ENCODE data around the gene CWC15. TPM values are rescaled to one million over a fixed set of nuclear protein-coding genes. Genes with fewer than 3 reads are reported as not detected.

CWC15 gene
- total RNA-seq, 1 experiment from 2014 or later: 58.9 TPM

DNA sequence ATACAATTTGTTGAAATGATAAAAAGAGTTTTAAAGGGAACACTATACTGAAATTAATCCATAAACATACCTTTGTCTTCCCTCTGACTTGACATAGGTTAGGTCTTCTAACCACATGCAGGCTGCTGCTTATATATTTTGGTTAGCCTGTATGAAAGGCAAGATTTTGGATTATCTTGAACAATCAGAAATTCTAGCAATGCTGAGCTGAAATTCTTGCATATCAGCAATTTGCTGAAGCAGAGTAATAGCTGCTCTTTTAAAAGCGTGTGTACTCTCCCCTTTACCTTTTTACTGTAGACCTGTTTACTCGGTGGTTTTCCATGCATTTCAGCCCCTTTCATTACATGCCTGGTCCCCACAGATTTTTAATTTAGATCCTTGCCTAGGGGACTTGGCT lies 34.0 kb downstream of the CWC15 start:
- Histone ChIP-seq H3K9me3 (ENCODE audit: control insufficient read depth, insufficient read depth, low read depth, low read length) (no peaks in the 10 kb centered on the region), H3K36me3 (ENCODE audit: control insufficient read depth, insufficient read depth, low read length) (no peaks in the 10 kb centered on the region), H3K27ac (ENCODE audit: low read length) (no peak overlapping the region), H3K4me3 (ENCODE audit: low read depth in 2 of 2, low read length in 2 of 2) (no peak overlapping the region), H3K27me3 (ENCODE audit: control insufficient read depth, insufficient read depth, low read length) (peaks cover 15% of the 10 kb centered on the region; the same call in 1 of the 2 replicates), H3K4me1 (ENCODE audit: control insufficient read depth, insufficient read depth, low read length) (no peaks in the 10 kb centered on the region)
- ChIA-PET POLR2A (no interaction called here), CTCF (no interaction called here)
- ATAC-seq (no peak), DNase-seq (ENCODE audit: low read depth, low spot score) (no peak)
- no TSS peak for BruUV-seq (replicated peaks)
- in situ Hi-C loops (cut with HindIII; ENCODE audit: low pct_unique_long_range_greater_than_20kb, low sequenced_read_pairs) (no loop called here), intact Hi-C loops (cut with micrococcal nuclease; ENCODE audit: unreplicated experiment) (no loop called here)
- TF ChIP-seq TCF7L2 (IDR thresholded peaks at IDR 0.05; ENCODE audit: low read depth, low read length) (no peak), SIN3A (IDR thresholded peaks at IDR 0.05; ENCODE audit: borderline replicate concordance, insufficient read depth, low read depth, low read length) (no peak), POLR2AphosphoS5 (IDR thresholded peaks at IDR 0.05; ENCODE audit: low read depth, low read length) (no peak)
- TF ChIP-seq, protein P1, sequence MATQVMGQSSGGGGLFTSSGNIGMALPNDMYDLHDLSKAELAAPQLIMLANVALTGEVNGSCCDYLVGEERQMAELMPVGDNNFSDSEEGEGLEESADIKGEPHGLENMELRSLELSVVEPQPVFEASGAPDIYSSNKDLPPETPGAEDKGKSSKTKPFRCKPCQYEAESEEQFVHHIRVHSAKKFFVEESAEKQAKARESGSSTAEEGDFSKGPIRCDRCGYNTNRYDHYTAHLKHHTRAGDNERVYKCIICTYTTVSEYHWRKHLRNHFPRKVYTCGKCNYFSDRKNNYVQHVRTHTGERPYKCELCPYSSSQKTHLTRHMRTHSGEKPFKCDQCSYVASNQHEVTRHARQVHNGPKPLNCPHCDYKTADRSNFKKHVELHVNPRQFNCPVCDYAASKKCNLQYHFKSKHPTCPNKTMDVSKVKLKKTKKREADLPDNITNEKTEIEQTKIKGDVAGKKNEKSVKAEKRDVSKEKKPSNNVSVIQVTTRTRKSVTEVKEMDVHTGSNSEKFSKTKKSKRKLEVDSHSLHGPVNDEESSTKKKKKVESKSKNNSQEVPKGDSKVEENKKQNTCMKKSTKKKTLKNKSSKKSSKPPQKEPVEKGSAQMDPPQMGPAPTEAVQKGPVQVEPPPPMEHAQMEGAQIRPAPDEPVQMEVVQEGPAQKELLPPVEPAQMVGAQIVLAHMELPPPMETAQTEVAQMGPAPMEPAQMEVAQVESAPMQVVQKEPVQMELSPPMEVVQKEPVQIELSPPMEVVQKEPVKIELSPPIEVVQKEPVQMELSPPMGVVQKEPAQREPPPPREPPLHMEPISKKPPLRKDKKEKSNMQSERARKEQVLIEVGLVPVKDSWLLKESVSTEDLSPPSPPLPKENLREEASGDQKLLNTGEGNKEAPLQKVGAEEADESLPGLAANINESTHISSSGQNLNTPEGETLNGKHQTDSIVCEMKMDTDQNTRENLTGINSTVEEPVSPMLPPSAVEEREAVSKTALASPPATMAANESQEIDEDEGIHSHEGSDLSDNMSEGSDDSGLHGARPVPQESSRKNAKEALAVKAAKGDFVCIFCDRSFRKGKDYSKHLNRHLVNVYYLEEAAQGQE (IDR thresholded peaks at IDR 0.05; ENCODE audit: insufficient read depth in 1 of 2, low read depth in 2 of 2, low read length in 1 of 2): no peak
- TF ChIP-seq, protein P2, sequence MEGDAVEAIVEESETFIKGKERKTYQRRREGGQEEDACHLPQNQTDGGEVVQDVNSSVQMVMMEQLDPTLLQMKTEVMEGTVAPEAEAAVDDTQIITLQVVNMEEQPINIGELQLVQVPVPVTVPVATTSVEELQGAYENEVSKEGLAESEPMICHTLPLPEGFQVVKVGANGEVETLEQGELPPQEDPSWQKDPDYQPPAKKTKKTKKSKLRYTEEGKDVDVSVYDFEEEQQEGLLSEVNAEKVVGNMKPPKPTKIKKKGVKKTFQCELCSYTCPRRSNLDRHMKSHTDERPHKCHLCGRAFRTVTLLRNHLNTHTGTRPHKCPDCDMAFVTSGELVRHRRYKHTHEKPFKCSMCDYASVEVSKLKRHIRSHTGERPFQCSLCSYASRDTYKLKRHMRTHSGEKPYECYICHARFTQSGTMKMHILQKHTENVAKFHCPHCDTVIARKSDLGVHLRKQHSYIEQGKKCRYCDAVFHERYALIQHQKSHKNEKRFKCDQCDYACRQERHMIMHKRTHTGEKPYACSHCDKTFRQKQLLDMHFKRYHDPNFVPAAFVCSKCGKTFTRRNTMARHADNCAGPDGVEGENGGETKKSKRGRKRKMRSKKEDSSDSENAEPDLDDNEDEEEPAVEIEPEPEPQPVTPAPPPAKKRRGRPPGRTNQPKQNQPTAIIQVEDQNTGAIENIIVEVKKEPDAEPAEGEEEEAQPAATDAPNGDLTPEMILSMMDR (IDR thresholded peaks at IDR 0.05): no peak

DNA sequence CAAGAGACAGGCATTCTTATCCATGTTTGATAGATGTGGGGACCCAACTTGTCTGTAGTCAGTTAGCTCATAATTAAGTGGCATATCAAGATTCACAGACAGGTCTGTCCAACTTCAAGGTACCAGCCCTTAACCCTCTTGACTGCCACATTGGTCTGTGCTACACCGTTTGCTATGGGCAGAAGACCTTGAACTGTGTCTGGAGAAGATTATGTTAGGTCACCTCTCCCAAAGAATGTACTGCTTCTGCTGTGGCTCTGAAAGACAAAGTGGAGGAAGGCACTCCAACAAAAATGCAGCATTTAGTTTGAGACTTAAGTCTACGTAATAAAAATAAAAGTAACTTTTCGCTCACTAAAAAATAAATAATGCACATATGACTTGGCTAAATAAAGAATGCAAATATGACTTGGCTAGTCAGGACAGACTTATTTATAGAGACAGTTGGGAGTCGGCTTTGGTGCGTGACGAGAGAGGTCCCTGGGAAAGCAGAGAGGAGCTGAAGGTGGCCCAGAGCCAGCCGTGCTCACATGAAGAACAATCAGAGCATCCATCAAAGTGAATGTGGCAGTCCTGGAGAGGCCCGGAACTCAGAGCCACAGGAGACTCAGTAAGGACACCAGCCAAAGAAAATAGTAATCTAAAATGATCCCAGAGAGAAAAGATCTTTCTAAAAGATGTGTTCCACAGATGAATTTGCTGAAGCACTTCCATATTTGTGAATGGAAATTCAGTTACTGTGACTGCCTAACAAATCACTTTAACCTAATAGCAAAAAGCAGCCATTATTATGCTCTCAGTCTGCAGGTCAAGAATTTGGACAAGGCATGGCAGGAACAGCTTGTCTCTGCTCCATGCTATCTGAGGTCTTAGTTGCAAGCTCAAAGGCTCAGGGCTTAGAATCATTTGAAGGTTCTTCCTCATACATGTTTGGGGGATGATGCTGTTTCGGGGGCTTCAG lies 35.0 kb downstream of the CWC15 start:
- TF ChIP-seq, protein P2 (IDR thresholded peaks at IDR 0.05): no peak
- TF ChIP-seq, protein P1 (IDR thresholded peaks at IDR 0.05; ENCODE audit: insufficient read depth in 1 of 2, low read depth in 2 of 2, low read length in 1 of 2): no peak
- no peak for TF ChIP-seq SIN3A (IDR thresholded peaks at IDR 0.05; ENCODE audit: borderline replicate concordance, insufficient read depth, low read depth, low read length)
- TF ChIP-seq POLR2AphosphoS5 (IDR thresholded peaks at IDR 0.05; ENCODE audit: low read depth, low read length): no peak
- no peak for TF ChIP-seq TCF7L2 (IDR thresholded peaks at IDR 0.05; ENCODE audit: low read depth, low read length)
- ATAC-seq: no peak
- ChIA-PET CTCF (no interaction called here), POLR2A (no interaction called here)
- Histone ChIP-seq H3K36me3 (ENCODE audit: control insufficient read depth, insufficient read depth, low read length) (no peaks in the 10 kb centered on the region), H3K4me1 (ENCODE audit: control insufficient read depth, insufficient read depth, low read length) (no peaks in the 10 kb centered on the region), H3K27ac (ENCODE audit: low read length) (no peak overlapping the region), H3K4me3 (ENCODE audit: low read depth in 2 of 2, low read length in 2 of 2) (no peak overlapping the region), H3K27me3 (ENCODE audit: control insufficient read depth, insufficient read depth, low read length) (peaks cover 15% of the 10 kb centered on the region; the same call in 1 of the 2 replicates), H3K9me3 (ENCODE audit: control insufficient read depth, insufficient read depth, low read depth, low read length) (no peaks in the 10 kb centered on the region)
- intact Hi-C loops (cut with micrococcal nuclease; ENCODE audit: unreplicated experiment) (no loop called here), in situ Hi-C loops (cut with HindIII; ENCODE audit: low pct_unique_long_range_greater_than_20kb, low sequenced_read_pairs) (no loop called here)
- no TSS peak for BruUV-seq (replicated peaks)
- no peak for DNase-seq (ENCODE audit: low read depth, low spot score)

All from Panc1 (cell line).